ENCODE data around the gene TIMM17B.
A peak's percentile ranks its signal among the peaks of the same experiment; 100 is the strongest.

Gene TIMM17B

GRCh38 chrX:48918643-48919340 lies 21.2 kb upstream of the TIMM17B start, which contains the start of gene PIM2:
PIM2 (minus strand) TSS chrX:48919024; CDS start chrX:48918834, 190 bp downstream.
- peak; percentile 94 for DNase-seq (ENCODE audit: low spot score)

- DNase-seq (ENCODE audit: low spot score): no peak
These were observed 20.7 kb upstream of the TIMM17B start for GRCh38 chrX:48918301-48918642.

- peak; percentile 91 for DNase-seq (ENCODE audit: low spot score)
These were observed 19.8 kb upstream of the TIMM17B start for GRCh38 chrX:48917139-48918001.

GRCh38 chrX:48914593-48915493 lies 17.3 kb upstream of the TIMM17B start:
- no peak for DNase-seq (ENCODE audit: low spot score)

GRCh38 chrX:48913605-48914366 lies 16.2 kb upstream of the TIMM17B start:
- DNase-seq (ENCODE audit: low spot score): no peak

- DNase-seq (ENCODE audit: low spot score): peak; percentile 79
These were observed 14.0 kb upstream of the TIMM17B start, which contains the start of gene SLC35A2 for GRCh38 chrX:48911412-48912182. SLC35A2 (minus strand) TSS chrX:48911646; CDS start chrX:48911636, 10 bp downstream.

- no peak for DNase-seq (ENCODE audit: low spot score)
These were observed 13.4 kb upstream of the TIMM17B start for GRCh38 chrX:48910926-48911411.

- no peak for DNase-seq (ENCODE audit: low spot score)
These were observed 12.2 kb upstream of the TIMM17B start for GRCh38 chrX:48909703-48910294.

GRCh38 chrX:48908600-48908999 lies 11.0 kb upstream of the TIMM17B start:
- no peak for DNase-seq (ENCODE audit: low spot score)

- DNase-seq (ENCODE audit: low spot score): no peak
These were observed 7.7 kb upstream of the TIMM17B start for GRCh38 chrX:48905090-48905790.

- DNase-seq (ENCODE audit: low spot score): no peak
These were observed 7.1 kb upstream of the TIMM17B start for GRCh38 chrX:48904626-48905025.

GRCh38 chrX:48904180-48904579 lies 6.6 kb upstream of the TIMM17B start:
- DNase-seq (ENCODE audit: low spot score): no peak

- DNase-seq (ENCODE audit: low spot score): no peak
These were observed 5.7 kb upstream of the TIMM17B start for GRCh38 chrX:48903290-48903689.

- DNase-seq (ENCODE audit: low spot score): no peak
These were observed 5.2 kb upstream of the TIMM17B start for GRCh38 chrX:48902776-48903175.

GRCh38 chrX:48902135-48902534 lies 4.6 kb upstream of the TIMM17B start:
- no peak for DNase-seq (ENCODE audit: low spot score)

GRCh38 chrX:48901069-48901468 lies 3.5 kb upstream of the TIMM17B start:
- DNase-seq (ENCODE audit: low spot score): no peak

GRCh38 chrX:48899078-48899410 lies 1.5 kb upstream of the TIMM17B start:
- DNase-seq (ENCODE audit: low spot score): no peak

GRCh38 chrX:48897157-48897624 lies 377 bp downstream of the TIMM17B start:
- peak; percentile 77 for DNase-seq (ENCODE audit: low spot score)

GRCh38 chrX:48896611-48897011 lies 957 bp downstream of the TIMM17B start:
- DNase-seq (ENCODE audit: low spot score): peak; percentile 40

Data from SK-N-DZ (cell line).